ENCODE measurements around the gene PRPF6. TPM values are rescaled to one million over a fixed set of nuclear protein-coding genes. Genes with fewer than 3 reads are reported as not detected.

PRPF6 gene
- total RNA-seq, 4 donors from 2014 or later = 70.7 to 93.0 (median 83.9) TPM

GRCh38 chr20:63979229-63979556 is 1.7 kb upstream of the PRPF6 start:
- Histone ChIP-seq H3K27me3 (no peaks in the 10 kb centered on the region), H3K4me1 (peaks cover 53% of the 10 kb centered on the region), H3K4me3 (peak overlapping the region; percentile 97), H3K27ac (peak overlapping the region; percentile 96), H3K9me3 (no peaks in the 10 kb centered on the region), H3K36me3 (peaks cover 18% of the 10 kb centered on the region)
- DNase-seq (ENCODE audit: low spot score in 2 of 2) = peak in 1 of 2 donors; percentile 64
- TF ChIP-seq EP300 (IDR thresholded peaks at IDR 0.05) (no peak), CTCF (IDR thresholded peaks at IDR 0.05) (no peak), POLR2A (IDR thresholded peaks at IDR 0.05) (no peak), POLR2AphosphoS5 (IDR thresholded peaks at IDR 0.05) (no peak)
- 0% methylated on average over 10 of the region's 47 CpGs for WGBS

- 2% methylated on average over 12 of the region's 52 CpGs for WGBS
- Histone ChIP-seq H3K27me3 (no peaks in the 10 kb centered on the region), H3K4me1 (peaks cover 52% of the 10 kb centered on the region), H3K4me3 (peak within 1 kb of the TSS; percentile 97), H3K27ac (peak within 1 kb of the TSS; percentile 96), H3K36me3 (peaks cover 23% of the 10 kb centered on the region), H3K9me3 (no peaks in the 10 kb centered on the region)
- DNase-seq (ENCODE audit: low spot score in 2 of 2) = peak in 1 of 2 donors; percentile 77
- TF ChIP-seq CTCF (IDR thresholded peaks at IDR 0.05) (peak in 1 of 2 donors; percentile 10), POLR2AphosphoS5 (IDR thresholded peaks at IDR 0.05) (no peak)
These were observed 1.2 kb upstream of the PRPF6 start, which contains the start of gene SAMD10 for GRCh38 chr20:63979557-63980316. TSS of gene SAMD10 (minus strand) at chr20:63979642. CDS start at chr20:63979467, 175 bp downstream.

- TF ChIP-seq POLR2AphosphoS5 (IDR thresholded peaks at IDR 0.05) (no peak), CTCF (IDR thresholded peaks at IDR 0.05) (no peak), POLR2A (IDR thresholded peaks at IDR 0.05) (no peak), EP300 (IDR thresholded peaks at IDR 0.05) (no peak)
- Histone ChIP-seq H3K9me3 (no peaks in the 10 kb centered on the region), H3K27me3 (no peaks in the 10 kb centered on the region), H3K4me1 (peaks cover 52% of the 10 kb centered on the region), H3K4me3 (peak overlapping the region; percentile 97), H3K36me3 (peaks cover 30% of the 10 kb centered on the region), H3K27ac (peak overlapping the region; percentile 96)
- no peak for DNase-seq (ENCODE audit: low spot score in 2 of 2)
- 87% methylated on average over 3 of the region's 15 CpGs for WGBS
These were observed 571 bp upstream of the PRPF6 start for GRCh38 chr20:63980317-63980805.

GRCh38 chr20:63982937-63983336 is 2.0 kb downstream of the PRPF6 start:
- TF ChIP-seq POLR2AphosphoS5 (IDR thresholded peaks at IDR 0.05) (no peak), POLR2A (IDR thresholded peaks at IDR 0.05) (no peak), EP300 (IDR thresholded peaks at IDR 0.05) (no peak), CTCF (IDR thresholded peaks at IDR 0.05) (no peak)
- Histone ChIP-seq H3K4me3 (no peak overlapping the region), H3K27ac (no peak overlapping the region), H3K36me3 (peaks cover 53% of the 10 kb centered on the region), H3K9me3 (no peaks in the 10 kb centered on the region), H3K4me1 (peaks cover 51% of the 10 kb centered on the region), H3K27me3 (no peaks in the 10 kb centered on the region)
- WGBS = 84% methylated on average over 14 of the region's 14 CpGs
- no peak for DNase-seq (ENCODE audit: low spot score in 2 of 2)

GRCh38 chr20:64000906-64001305 is 20.0 kb downstream of the PRPF6 start:
- no peak overlapping the region for H3K4me3 ChIP-seq
- H3K27me3 ChIP-seq = no peaks in the 10 kb centered on the region
- WGBS = 89% methylated on average over 10 of the region's 12 CpGs
- TF ChIP-seq POLR2AphosphoS5 (IDR thresholded peaks at IDR 0.05) (no peak), CTCF (IDR thresholded peaks at IDR 0.05) (no peak), POLR2A (IDR thresholded peaks at IDR 0.05) (no peak), EP300 (IDR thresholded peaks at IDR 0.05) (no peak)
- DNase-seq (ENCODE audit: low spot score in 2 of 2) = no peak
- peaks cover 9% of the 10 kb centered on the region for H3K4me1 ChIP-seq
- no peaks in the 10 kb centered on the region for H3K9me3 ChIP-seq
- peaks cover 98% of the 10 kb centered on the region for H3K36me3 ChIP-seq
- no peak overlapping the region for H3K27ac ChIP-seq

All from suprapubic skin (tissue), 4 donors.